GM18909 (cell line): ENCODE measurements around the gene EXOSC9.

Experiments used
- ATAC-seq: cut with Tn5 transposase; IDR thresholded peaks from one replicate; pipeline ENCODE4 v1.9.1; 2021; ENCODE audit warnings: mild to moderate bottlenecking; ENCODE audit not compliant: unreplicated experiment, poor library complexity

Gene EXOSC9

DNA sequence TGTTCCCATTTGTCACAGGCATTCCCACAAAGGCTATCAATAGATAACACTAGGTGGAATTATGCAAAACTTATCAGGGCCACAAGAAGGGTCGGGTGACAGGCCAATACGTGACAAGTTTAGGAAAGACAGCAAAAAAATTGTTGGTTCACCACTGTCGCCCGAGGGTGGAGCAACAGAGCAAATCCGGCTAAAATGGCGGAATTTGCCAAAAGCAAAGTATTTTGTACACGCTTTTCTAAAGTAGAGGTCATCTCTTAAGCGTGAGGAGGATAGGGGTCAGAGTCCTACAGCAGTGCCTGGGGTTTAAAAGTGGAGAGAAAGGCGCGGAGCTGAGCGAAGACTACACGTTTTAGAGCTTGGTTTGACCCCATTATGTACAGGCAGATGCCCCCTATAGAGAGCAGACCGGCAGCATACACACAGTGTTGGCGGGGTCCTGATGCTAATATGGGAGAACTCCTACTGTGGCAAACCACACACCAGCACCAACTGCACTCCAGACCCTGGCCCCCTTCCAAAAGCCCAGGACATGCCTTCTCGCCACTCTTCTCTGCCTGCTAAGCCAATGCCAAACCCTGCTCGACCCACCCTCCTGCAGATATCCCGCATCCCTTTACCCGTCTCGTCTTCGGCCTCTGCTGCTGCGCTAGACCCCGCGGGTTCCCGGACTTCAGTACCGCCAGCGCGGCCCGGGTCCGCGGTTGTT, 21.8 kb downstream of the EXOSC9 start:
- peak; percentile 53 for ATAC-seq

DNA sequence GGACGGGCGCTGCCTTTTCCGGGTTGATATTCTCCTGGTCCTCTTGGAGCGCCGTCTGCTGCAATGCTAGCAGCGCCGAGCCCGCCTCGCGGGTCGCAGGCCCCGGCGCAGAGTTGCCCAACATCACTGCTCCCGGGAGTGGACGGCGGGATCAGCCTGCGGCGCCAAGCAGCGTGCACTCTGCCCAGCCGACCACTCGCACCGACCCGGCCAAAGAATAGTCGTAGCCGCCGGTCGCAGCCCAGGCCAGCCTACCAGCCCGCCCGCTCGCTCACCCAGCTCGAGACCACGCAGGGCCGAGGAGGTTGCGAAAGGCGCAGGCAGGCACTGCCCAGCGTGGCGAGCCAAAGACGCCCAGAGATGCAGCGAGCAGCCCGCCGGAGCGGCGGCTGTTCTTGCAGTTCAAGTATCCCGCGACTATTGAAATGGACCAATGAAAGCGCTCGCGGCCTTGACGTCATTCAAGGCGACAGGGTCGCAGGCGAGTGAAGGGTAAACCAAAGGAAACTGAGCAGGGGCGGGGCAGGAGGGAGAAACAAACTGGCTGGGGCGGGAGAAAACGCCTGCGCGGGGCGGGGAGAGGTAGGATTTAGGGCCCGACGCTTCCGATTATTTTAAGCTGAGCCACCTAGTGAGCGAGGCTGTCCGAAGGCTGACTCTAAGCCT, 22.5 kb downstream of the EXOSC9 start, which contains the start of gene CCNA2:
CCNA2 (minus strand) TSS at position 379 of the 666 bp plus-strand sequence; CDS start at position 124, 255 bp downstream.
- ATAC-seq = peak; percentile 95

DNA sequence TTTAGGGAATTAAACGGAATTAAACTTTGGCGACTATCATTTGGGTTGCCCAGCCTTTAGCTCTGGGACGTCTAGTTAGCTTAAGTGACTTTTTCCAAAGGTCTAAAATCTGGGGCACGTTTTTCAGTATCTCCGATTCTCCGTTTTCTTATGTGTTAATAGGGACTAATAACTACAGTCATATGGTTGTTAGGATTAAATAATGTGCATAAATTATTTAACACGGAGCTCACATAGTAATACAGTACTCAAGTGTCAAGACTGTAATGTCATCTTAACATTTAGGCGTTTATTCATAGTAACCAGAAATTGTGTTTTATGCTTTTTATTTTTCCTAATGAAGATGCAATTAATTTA, 23.0 kb downstream of the EXOSC9 start:
- ATAC-seq = no peak

DNA sequence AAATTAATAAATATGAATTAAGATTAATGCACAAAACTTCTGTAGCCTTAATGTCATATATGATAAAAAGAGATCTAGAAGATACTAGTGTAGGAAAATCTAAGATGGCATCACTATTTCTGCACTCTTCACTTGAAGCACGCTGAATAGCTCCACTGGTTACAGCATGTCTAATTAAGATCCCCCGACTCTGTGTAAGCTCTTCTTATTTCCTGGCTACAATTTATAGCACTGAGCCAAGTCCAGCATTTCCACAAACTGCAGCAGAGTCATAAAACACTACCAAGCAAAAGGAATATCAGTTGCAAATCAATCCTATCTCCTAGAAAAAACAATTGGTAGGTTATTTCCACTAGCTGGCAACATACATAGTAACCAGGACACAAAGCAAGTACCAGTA, 23.8 kb downstream of the EXOSC9 start:
- no peak for ATAC-seq

DNA sequence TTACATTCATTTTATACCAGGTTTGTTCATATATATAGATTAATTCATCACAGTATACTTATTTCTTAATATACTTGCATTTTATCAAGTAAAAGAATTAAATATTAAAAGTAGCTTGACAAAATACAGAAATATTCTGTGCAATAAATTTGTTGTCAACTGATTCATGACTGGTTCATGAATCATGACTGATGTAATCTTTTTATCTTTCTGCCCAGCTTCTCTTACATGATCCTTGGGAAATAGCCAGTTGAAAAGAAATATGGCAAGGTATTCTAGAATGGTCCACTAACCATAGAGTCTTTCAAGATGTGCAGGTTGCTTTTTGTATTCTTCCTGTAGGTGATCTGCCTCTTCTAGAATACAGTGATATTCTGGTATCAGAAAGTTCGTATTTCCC, 26.7 kb downstream of the EXOSC9 start:
- ATAC-seq = no peak

DNA sequence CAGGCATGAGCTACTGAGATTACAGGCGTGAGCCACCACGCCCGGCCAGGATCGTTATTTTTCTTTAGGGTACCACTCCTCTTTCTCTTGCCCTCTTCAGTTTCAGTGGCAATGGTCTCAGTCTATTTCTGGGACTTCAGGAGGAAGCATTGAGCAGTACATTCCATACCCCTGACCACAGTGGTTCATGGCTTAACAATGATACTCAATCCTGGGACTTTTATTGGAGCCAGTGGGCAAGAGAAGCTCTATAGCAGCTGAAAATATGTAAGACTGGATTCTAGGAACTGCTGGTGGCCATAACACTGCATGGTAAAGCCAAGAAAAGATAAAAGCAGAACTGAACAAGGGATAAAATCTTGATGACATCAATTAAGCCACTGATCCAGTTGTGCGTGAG, 28.4 kb downstream of the EXOSC9 start:
- no peak for ATAC-seq

DNA sequence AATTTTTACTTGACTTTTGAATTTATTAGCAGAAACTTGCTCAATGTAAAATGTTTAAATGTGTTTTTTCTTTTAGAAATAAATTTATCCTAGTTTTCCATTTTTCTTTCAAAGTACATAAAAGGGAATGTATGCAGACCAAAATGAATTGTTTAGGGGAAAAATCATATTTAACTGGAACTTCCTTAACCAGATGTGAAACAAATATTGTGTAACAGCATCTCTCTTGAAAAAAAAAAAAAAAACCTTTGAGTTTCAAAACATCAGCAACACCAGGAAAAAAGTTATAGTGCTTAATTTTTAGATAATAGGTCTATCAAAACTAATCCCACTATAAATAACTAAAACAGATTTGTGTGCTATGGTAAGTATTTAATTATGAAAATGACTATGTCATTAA, 37.0 kb downstream of the EXOSC9 start:
- ATAC-seq = no peak

DNA sequence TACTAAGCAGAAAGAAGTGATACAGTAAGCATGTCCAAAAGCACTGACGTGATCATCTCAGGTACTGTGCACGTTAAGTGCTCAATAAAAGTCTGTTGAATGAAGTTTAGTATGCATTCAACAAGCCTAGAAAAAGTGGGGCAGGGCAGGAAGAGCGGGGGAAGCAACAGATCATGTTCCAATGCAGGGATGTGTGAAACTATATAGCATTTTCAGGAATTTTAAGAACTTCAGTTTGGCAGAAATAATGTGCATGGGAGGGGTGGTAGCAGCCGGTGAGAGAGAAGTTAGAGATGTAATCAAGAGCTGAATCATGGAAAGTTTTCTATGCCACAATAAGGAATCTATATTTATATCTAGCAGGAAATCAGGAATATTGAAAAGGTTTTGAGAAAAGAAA, 41.7 kb downstream of the EXOSC9 start:
- ATAC-seq = no peak

DNA sequence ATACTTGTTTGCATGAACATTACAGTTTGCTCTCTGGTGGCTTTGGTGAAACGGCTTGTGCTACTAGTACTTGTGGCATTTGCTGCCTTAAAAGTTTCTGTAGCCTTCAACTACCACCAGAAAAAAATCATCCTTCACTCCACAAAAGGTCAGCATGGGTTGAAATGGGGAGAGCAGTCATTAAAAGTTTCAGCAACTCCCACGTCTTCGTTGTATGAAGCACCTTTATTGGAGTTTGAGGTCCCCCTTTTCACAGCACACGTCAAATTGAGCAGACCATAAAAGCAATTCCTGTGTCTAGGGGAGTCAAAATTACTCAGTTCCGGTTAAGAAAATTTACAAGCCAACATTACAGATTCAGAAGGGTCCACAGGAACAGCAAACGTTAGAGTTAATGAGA, 45.5 kb downstream of the EXOSC9 start:
- ATAC-seq = no peak

DNA sequence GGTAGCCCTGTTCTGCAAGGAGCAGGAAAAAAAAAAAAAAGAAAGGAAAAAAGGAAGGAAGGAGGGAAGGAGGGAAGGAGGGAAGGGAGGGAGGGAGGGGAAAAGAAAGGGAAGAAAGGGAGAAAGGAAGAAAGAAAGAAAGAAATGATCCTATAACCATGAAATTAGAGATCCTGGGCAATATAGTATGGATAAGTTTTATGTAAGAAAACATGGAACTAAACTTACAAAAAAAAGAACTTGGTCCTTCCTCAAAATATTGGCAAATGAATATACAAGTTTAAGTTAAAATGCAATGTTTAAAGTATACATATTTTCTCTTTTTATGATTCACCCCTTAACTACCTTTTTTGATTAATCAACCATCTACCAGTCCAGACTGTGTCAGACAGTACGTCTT, 50.2 kb downstream of the EXOSC9 start:
- ATAC-seq = no peak

DNA sequence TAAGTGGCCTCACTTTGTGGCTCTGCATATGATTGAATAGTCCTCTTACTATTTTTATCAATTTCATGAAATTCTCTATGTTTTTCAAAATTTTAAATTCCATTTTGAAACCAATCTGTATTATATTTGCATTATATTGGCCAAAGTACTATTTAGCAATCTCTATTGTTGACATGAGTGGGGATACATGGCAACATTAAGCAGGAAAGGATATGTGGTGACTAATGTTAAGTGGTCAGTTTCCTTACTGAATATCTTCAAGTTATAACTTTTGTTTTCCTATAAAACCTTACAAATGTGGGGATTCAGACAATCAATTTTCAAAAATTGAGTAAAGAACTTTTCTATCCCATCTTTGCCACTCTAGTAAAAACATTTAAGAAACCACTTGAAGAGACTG, 59.0 kb downstream of the EXOSC9 start:
- ATAC-seq = no peak

DNA sequence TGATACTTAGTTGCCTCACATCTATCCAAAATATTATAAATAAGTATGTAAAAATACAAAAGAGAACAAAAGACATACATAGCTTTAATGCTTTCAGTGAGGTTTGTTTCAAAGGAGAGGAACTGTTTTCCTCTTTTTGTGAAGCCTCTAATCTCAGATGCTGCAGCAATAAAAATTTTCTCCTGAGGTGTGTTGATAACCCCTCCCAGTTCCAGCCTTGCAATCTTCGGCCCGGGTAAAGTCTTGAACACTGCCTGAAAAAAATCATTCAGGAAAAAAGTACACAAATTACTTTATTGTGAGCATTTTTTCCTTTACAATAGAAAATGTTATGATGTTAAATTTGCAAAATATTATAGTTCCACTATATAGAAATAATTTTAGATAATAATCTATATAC, 60.3 kb downstream of the EXOSC9 start:
- no peak for ATAC-seq

DNA sequence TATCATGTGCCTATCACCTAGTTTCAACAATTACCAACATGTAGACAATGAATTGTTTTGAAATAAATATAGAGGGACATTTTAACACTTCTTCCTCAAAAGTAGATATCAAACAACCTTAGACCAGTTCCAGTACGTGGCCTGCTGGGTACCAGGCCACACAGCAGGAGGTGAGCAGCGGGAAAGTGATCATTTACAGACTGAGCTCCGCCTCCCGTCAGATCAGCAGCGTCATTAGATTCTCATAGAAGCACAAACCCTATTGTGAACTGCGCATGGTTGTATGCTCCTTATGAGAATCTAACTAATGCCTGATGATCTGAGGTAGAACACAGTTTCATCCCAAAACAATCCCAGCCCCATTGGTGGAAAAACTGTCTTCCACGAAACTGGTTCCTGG, 62.7 kb downstream of the EXOSC9 start:
- ATAC-seq = no peak
